GM10266 (cell line): Measurements from ENCODE around the gene PTMA.

Source experiments
- DNase-seq: peaks from one replicate; pipeline ENCODE4 v3.0.0; 2012; ENCODE audit errors: extremely low spot score
- CTCF ChIP-seq: IDR thresholded peaks from 2 replicates; pipeline ENCODE4 v1.5.1; 2012; ENCODE audit warnings: mild to moderate bottlenecking, low read depth; ENCODE audit not compliant: control insufficient read depth, insufficient read depth; ENCODE audit errors: missing control alignments

The PTMA gene

GRCh38 chr2:231716666-231717280 lies 8.4 kb downstream of the PTMA start:
- TF ChIP-seq CTCF, result no peak
- DNase-seq, result no peak

GRCh38 chr2:231717281-231718171 lies 9.2 kb downstream of the PTMA start:
- peak; percentile 88 for DNase-seq

GRCh38 chr2:231718799-231719198 lies 10.5 kb downstream of the PTMA start:
- TF ChIP-seq CTCF, result no peak
- no peak for DNase-seq

More at GRCh38 chr2:231717281-231718171, 9.2 kb downstream of the PTMA start:
- no peak for TF ChIP-seq CTCF

- TF ChIP-seq CTCF, result no peak
Measured at GRCh38 chr2:231720292-231720986, 12.1 kb downstream of the PTMA start.

GRCh38 chr2:231720987-231721966 lies 13.0 kb downstream of the PTMA start:
- DNase-seq, result peak; percentile 62
- TF ChIP-seq CTCF, result peak; percentile 16

More at GRCh38 chr2:231720292-231720986, 12.1 kb downstream of the PTMA start:
- no peak for DNase-seq

- no peak for DNase-seq
- TF ChIP-seq CTCF, result no peak
Measured at GRCh38 chr2:231722721-231723307, 14.5 kb downstream of the PTMA start.
